ENCODE measurements around the gene CACNG4. TPM values are rescaled to one million over a fixed set of nuclear protein-coding genes. Genes with fewer than 3 reads are reported as not detected.

Gene CACNG4
- total RNA-seq, 1 experiment from 2014 or later, result 46.3 TPM

GRCh38 chr17:66988069-66988798 lies 23.7 kb downstream of the CACNG4 start:
- Histone ChIP-seq H3F3A (ENCODE audit: insufficient read depth, low read depth) (no peaks in the 10 kb centered on the region), H3K4me1 (replicated peaks; ENCODE audit: insufficient read depth) (no peaks in the 10 kb centered on the region), H3K27me3 (ENCODE audit: insufficient read depth, low read depth) (no peaks in the 10 kb centered on the region), H2AFZ (no peak overlapping the region), H3K9me2 (ENCODE audit: insufficient read depth) (no peaks in the 10 kb centered on the region), H3K4me2 (no peak overlapping the region), H3K4me3 (no peak overlapping the region), H3K79me2 (ENCODE audit: low read depth) (no peaks in the 10 kb centered on the region), H3K9me3 (ENCODE audit: insufficient read depth, low read depth) (no peaks in the 10 kb centered on the region), H4K20me1 (ENCODE audit: insufficient read depth) (no peaks in the 10 kb centered on the region), H3K36me3 (ENCODE audit: low read depth) (no peaks in the 10 kb centered on the region), H3K27ac (no peak overlapping the region)
- ChIA-PET CTCF (no interaction called here), POLR2A (ENCODE audit: unreplicated experiment) (no interaction called here)
- intact Hi-C loops (cut with micrococcal nuclease; ENCODE audit: unreplicated experiment), result no loop called here
- BruUV-seq (replicated peaks), result no TSS peak
- no peak for DNase-seq
- TF ChIP-seq CTCF (conservative IDR thresholded peaks at IDR 0.05) (no peak), EZH2 (IDR thresholded peaks at IDR 0.05; ENCODE audit: low read depth) (no peak)

GRCh38 chr17:66989076-66989475 lies 24.6 kb downstream of the CACNG4 start:
- no peak for DNase-seq
- BruUV-seq (replicated peaks), result no TSS peak
- Histone ChIP-seq H3K27ac (no peak overlapping the region), H3K4me1 (replicated peaks; ENCODE audit: insufficient read depth) (no peaks in the 10 kb centered on the region), H3F3A (ENCODE audit: insufficient read depth, low read depth) (no peaks in the 10 kb centered on the region), H3K9me3 (ENCODE audit: insufficient read depth, low read depth) (no peaks in the 10 kb centered on the region), H3K27me3 (ENCODE audit: insufficient read depth, low read depth) (no peaks in the 10 kb centered on the region), H3K79me2 (ENCODE audit: low read depth) (no peaks in the 10 kb centered on the region), H3K4me2 (no peak overlapping the region), H3K9me2 (ENCODE audit: insufficient read depth) (no peaks in the 10 kb centered on the region), H4K20me1 (ENCODE audit: insufficient read depth) (no peaks in the 10 kb centered on the region), H3K36me3 (ENCODE audit: low read depth) (no peaks in the 10 kb centered on the region), H2AFZ (no peak overlapping the region), H3K4me3 (no peak overlapping the region)
- ChIA-PET POLR2A (ENCODE audit: unreplicated experiment) (no interaction called here), CTCF (interaction anchor here (0.6 kb wide), 1 partner anchor 110 kb away, joined by 5 read pairs; no protein-coding TSS in a partner anchor)
- intact Hi-C loops (cut with micrococcal nuclease; ENCODE audit: unreplicated experiment), result no loop called here
- no peak for TF ChIP-seq CTCF (conservative IDR thresholded peaks at IDR 0.05)
- no peak for TF ChIP-seq EZH2 (IDR thresholded peaks at IDR 0.05; ENCODE audit: low read depth)

GRCh38 chr17:66989579-66989978 lies 25.1 kb downstream of the CACNG4 start:
- Histone ChIP-seq H3F3A (ENCODE audit: insufficient read depth, low read depth) (no peaks in the 10 kb centered on the region), H3K36me3 (ENCODE audit: low read depth) (no peaks in the 10 kb centered on the region), H3K9me2 (ENCODE audit: insufficient read depth) (no peaks in the 10 kb centered on the region), H2AFZ (no peak overlapping the region), H3K27ac (no peak overlapping the region), H3K27me3 (ENCODE audit: insufficient read depth, low read depth) (no peaks in the 10 kb centered on the region), H3K4me1 (replicated peaks; ENCODE audit: insufficient read depth) (no peaks in the 10 kb centered on the region), H3K9me3 (ENCODE audit: insufficient read depth, low read depth) (no peaks in the 10 kb centered on the region), H3K4me3 (no peak overlapping the region), H3K79me2 (ENCODE audit: low read depth) (no peaks in the 10 kb centered on the region), H4K20me1 (ENCODE audit: insufficient read depth) (no peaks in the 10 kb centered on the region), H3K4me2 (no peak overlapping the region)
- BruUV-seq (replicated peaks), result no TSS peak
- TF ChIP-seq CTCF (conservative IDR thresholded peaks at IDR 0.05) (no peak), EZH2 (IDR thresholded peaks at IDR 0.05; ENCODE audit: low read depth) (no peak)
- DNase-seq, result no peak
- intact Hi-C loops (cut with micrococcal nuclease; ENCODE audit: unreplicated experiment), result no loop called here
- ChIA-PET POLR2A (ENCODE audit: unreplicated experiment) (no interaction called here), CTCF (interaction anchor here (0.6 kb wide), 1 partner anchor 110 kb away, joined by 5 read pairs; no protein-coding TSS in a partner anchor)

Data from PC-9 (cell line).